ENCODE results near the gene SNAPC3. TPM values are rescaled to one million over a fixed set of nuclear protein-coding genes. Genes with fewer than 3 reads are reported as not detected.

SNAPC3 gene
- total RNA-seq, 1 experiment from 2014 or later: 28.0 TPM

DNA sequence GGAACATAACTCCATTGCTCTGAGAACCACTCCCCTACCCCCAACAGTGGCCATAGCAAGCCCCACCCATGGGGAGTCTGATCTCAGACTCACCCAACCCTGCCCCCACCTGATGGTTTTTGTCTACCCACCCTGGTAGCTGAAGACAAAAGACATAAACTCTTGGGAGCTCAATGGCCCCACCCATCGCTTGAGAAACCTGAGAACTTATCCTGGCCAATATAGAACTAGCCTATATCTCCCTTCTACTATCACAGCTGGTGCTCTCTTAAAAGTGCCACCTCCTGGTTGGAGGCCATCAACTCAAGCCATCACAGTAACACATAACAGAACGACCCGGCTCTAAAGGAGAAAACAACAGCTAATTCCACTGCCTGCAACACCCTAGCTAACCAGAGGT lies 47.9 kb upstream of the SNAPC3 start:
- Histone ChIP-seq H3K79me2 (ENCODE audit: insufficient read depth, low read length) (no peaks in the 10 kb centered on the region), H3K27ac (ENCODE audit: insufficient read length, low read depth, low read length) (no peak overlapping the region), H2AK5ac (ENCODE audit: insufficient read length, low read length) (no peak overlapping the region), H3K9me3 (ENCODE audit: control insufficient read depth, low read depth, low read length) (no peaks in the 10 kb centered on the region), H2BK120ac (ENCODE audit: low read depth, low read length, poor library complexity, severe bottlenecking) (no peak overlapping the region), H4K91ac (ENCODE audit: insufficient read length, low read depth, low read length) (no peak overlapping the region), H4K5ac (ENCODE audit: insufficient read length, low read depth, low read length) (no peak overlapping the region), H3K4me2 (ENCODE audit: insufficient read depth, insufficient read length, low read length) (no peak overlapping the region), H2BK15ac (ENCODE audit: low read depth, low read length) (no peak overlapping the region), H3K4me1 (ENCODE audit: insufficient read depth, low read length) (no peaks in the 10 kb centered on the region), H3K18ac (ENCODE audit: insufficient read length, low read depth, low read length) (no peak overlapping the region), H3K23me2 (ENCODE audit: insufficient read length, low read depth, low read length, poor library complexity, severe bottlenecking) (no peaks in the 10 kb centered on the region), H3K79me1 (ENCODE audit: insufficient read depth, low read depth, low read length, poor library complexity, severe bottlenecking) (no peaks in the 10 kb centered on the region), H3K23ac (ENCODE audit: insufficient read length, low read depth, low read length) (no peak overlapping the region), H2AFZ (ENCODE audit: low read length) (no peak overlapping the region), H2BK12ac (ENCODE audit: insufficient read length, low read depth, low read length) (no peak overlapping the region), H3K4ac (ENCODE audit: low read depth, low read length) (no peak overlapping the region), H3T11ph (ENCODE audit: low read length) (no peak overlapping the region), H3K56ac (ENCODE audit: insufficient read length, low read depth, low read length) (no peak overlapping the region), H3K14ac (ENCODE audit: insufficient read depth, low read length) (no peak overlapping the region), H2BK20ac (ENCODE audit: low read depth, low read length, poor library complexity, severe bottlenecking) (no peak overlapping the region), H4K8ac (replicated peaks; ENCODE audit: insufficient read length, low read depth, low read length) (no peak overlapping the region), H2BK5ac (ENCODE audit: insufficient read length, low read length) (no peak overlapping the region), H3K9ac (ENCODE audit: extremely low read depth, insufficient read length, low read length) (no peak overlapping the region), H4K20me1 (ENCODE audit: control insufficient read depth, insufficient read depth, insufficient read length) (no peaks in the 10 kb centered on the region), H3K27me3 (ENCODE audit: insufficient read depth, low read length) (no peaks in the 10 kb centered on the region)
- peaks cover 22 to 28% of the 10 kb centered on the region in 2 experiments for H3K4me1 Mint-ChIP-seq
- H3K9me3 Mint-ChIP-seq: peaks cover 8 to 16% of the 10 kb centered on the region in 2 experiments; a peak in 4 of 5 replicates
- no peak overlapping the region for H3K4me3 Mint-ChIP-seq
- no CpG with 5 or more reads among the region's 3 CpGs for WGBS (ENCODE audit: extremely low coverage, insufficient read length, low lambda C conversion rate)
- no peak overlapping the region for H3K27ac Mint-ChIP-seq
- H3K27me3 Mint-ChIP-seq (ENCODE audit: low read depth): no peaks in the 10 kb centered on the region; the same call in 1 of the 2 replicates
- H3K36me3 Mint-ChIP-seq (ENCODE audit: insufficient read depth in 1 of 3, low read depth in 3 of 3): peaks cover 0 to 9% (median 3%) of the 10 kb centered on the region in 3 experiments; a peak in 5 of 7 replicates
- no peak for DNase-seq
- TF ChIP-seq, protein P1, sequence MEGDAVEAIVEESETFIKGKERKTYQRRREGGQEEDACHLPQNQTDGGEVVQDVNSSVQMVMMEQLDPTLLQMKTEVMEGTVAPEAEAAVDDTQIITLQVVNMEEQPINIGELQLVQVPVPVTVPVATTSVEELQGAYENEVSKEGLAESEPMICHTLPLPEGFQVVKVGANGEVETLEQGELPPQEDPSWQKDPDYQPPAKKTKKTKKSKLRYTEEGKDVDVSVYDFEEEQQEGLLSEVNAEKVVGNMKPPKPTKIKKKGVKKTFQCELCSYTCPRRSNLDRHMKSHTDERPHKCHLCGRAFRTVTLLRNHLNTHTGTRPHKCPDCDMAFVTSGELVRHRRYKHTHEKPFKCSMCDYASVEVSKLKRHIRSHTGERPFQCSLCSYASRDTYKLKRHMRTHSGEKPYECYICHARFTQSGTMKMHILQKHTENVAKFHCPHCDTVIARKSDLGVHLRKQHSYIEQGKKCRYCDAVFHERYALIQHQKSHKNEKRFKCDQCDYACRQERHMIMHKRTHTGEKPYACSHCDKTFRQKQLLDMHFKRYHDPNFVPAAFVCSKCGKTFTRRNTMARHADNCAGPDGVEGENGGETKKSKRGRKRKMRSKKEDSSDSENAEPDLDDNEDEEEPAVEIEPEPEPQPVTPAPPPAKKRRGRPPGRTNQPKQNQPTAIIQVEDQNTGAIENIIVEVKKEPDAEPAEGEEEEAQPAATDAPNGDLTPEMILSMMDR (conservative IDR thresholded peaks at IDR 0.05): no peak

Measured in H9 (cell line).